HG03439 (cell line): Measurements from ENCODE around the gene L3MBTL2.
"Not testable (repeated sequence)": the region's sequence is repeated elsewhere in the genome, so short reads cannot be mapped to it uniquely, and the experiment has no call there.

ENCODE experiments used
- ATAC-seq: cut with Tn5 transposase; IDR thresholded peaks from one replicate; pipeline ENCODE4 v1.9.1; 2021; ENCODE audit warnings: mild to moderate bottlenecking, moderate library complexity; ENCODE audit not compliant: unreplicated experiment

L3MBTL2 gene

GRCh38 chr22:41240377-41241132, 35.4 kb downstream of the L3MBTL2 start, which contains the start of gene CHADL:
Gene CHADL, minus strand, starts transcription at chr22:41240931. Its CDS starts 50 bp downstream, at chr22:41240881.
- ATAC-seq, result no peak

GRCh38 chr22:41241133-41241676, 36.1 kb downstream of the L3MBTL2 start:
- ATAC-seq, result no peak

GRCh38 chr22:41242396-41243117, 37.4 kb downstream of the L3MBTL2 start:
- ATAC-seq, result no peak

GRCh38 chr22:41243361-41243760, 38.2 kb downstream of the L3MBTL2 start:
- no peak for ATAC-seq

- ATAC-seq, result no peak
Measured at GRCh38 chr22:41245917-41246499, 40.9 kb downstream of the L3MBTL2 start.

GRCh38 chr22:41247703-41248102, 42.6 kb downstream of the L3MBTL2 start:
- ATAC-seq, result no peak

GRCh38 chr22:41248314-41248713, 43.2 kb downstream of the L3MBTL2 start:
- ATAC-seq, result no peak

- no peak for ATAC-seq
Measured at GRCh38 chr22:41248758-41249157, 43.6 kb downstream of the L3MBTL2 start.

- ATAC-seq, result no peak
Measured at GRCh38 chr22:41249442-41249841, 44.3 kb downstream of the L3MBTL2 start.

GRCh38 chr22:41250127-41250526, 45.0 kb downstream of the L3MBTL2 start:
- no peak for ATAC-seq

GRCh38 chr22:41252365-41252764, 47.3 kb downstream of the L3MBTL2 start:
- ATAC-seq, result no peak

GRCh38 chr22:41254230-41254629, 49.1 kb downstream of the L3MBTL2 start:
- no peak for ATAC-seq

GRCh38 chr22:41256254-41257253, 51.4 kb downstream of the L3MBTL2 start:
- ATAC-seq, result no peak

- ATAC-seq, result no peak
Measured at GRCh38 chr22:41257696-41258095, 52.6 kb downstream of the L3MBTL2 start.

- ATAC-seq, result not testable (repeated sequence)
Measured at GRCh38 chr22:41259756-41260155, 54.6 kb downstream of the L3MBTL2 start.

GRCh38 chr22:41260871-41261270, 55.8 kb downstream of the L3MBTL2 start:
- ATAC-seq, result no peak

GRCh38 chr22:41261541-41262249, 56.6 kb downstream of the L3MBTL2 start:
- ATAC-seq, result no peak

GRCh38 chr22:41262250-41262765, 57.2 kb downstream of the L3MBTL2 start:
- ATAC-seq, result no peak

GRCh38 chr22:41263704-41264103, 58.6 kb downstream of the L3MBTL2 start:
- ATAC-seq, result no peak
